Esophagus squamous epithelium (tissue), 5 donors: ENCODE results near the gene B9D1. TPM values are rescaled to one million over a fixed set of nuclear protein-coding genes. Genes with fewer than 3 reads are reported as not detected.
A peak's percentile ranks its signal among the peaks of the same experiment; 100 is the strongest.

Experiments used
- DNase-seq: peaks from one replicate; lab custom pipeline; 2025; lab: John Stamatoyannopoulos, UW
- H3K27ac ChIP-seq, 4 donors: fragments of 200-600 bp; sonication (generic); one replicate each; pipeline ENCODE4 v1.5.1; 2016 to 2019; ENCODE audit warnings: mild to moderate bottlenecking in 1 of 4
- H3K27me3 ChIP-seq, 4 donors: fragments of 200-600 bp; sonication (generic); 1 replicate in 3 of 4; 2 replicates in 1 of 4; pipeline versions ENCODE4 v1.5.1 to v1.6.0; 2017 to 2021; ENCODE audit warnings: antibody characterized with exemption in 1 of 4
- H3K36me3 ChIP-seq, 3 donors: fragments of 200-600 bp; sonication (generic); one replicate each; pipeline ENCODE4 v1.5.1; 2016 to 2019
- H3K4me1 ChIP-seq, 3 donors: fragments of 200-600 bp; sonication (generic); one replicate each; pipeline ENCODE4 v1.5.1; 2017 to 2019
- H3K4me3 ChIP-seq, 4 donors: fragments of 200-600 bp; sonication (generic); 1 replicate in 3 of 4; 2 replicates in 1 of 4; pipeline ENCODE4 v1.5.1; 2016 to 2019; ENCODE audit warnings: mild to moderate bottlenecking in 2 of 4, moderate library complexity in 1 of 4
- H3K9me3 ChIP-seq, 3 donors: fragments of 200-600 bp; sonication (generic); one replicate each; pipeline ENCODE4 v1.5.1; 2016 to 2019
- POLR2A ChIP-seq, 4 donors: fragments of 450-650 bp; IDR thresholded peaks; one replicate each; pipeline ENCODE4 v1.6.1; 2017; ENCODE audit warnings: antibody characterized with exemption in 4 of 4, mild to moderate bottlenecking in 4 of 4, moderate library complexity in 3 of 4
- WGBS, 2 donors: methylation state at CpG; one replicate each; pipeline ENCODE4 v1.1.5; 2018; 5-methylcytosine and 5-hydroxymethylcytosine counted together
- intact Hi-C: fragments of 100-400 bp; cut with DNase I; formaldehyde crosslinking; loops from one replicate; pipeline ENCODE4 v1.15.0; 2022
- total RNA-seq, 4 donors: library from RNA; depleted of rRNA; stranded (reverse); fragments of >200 nt; gene quantifications; one replicate each; pipeline ENCODE4 v1.1.0, GENCODE V29; 2016
- TF ChIP-seq, protein P1 (sequence below), 6 experiments: fragments of 450-650 bp in 4 of 6; fragments of 200-600 bp in 2 of 6; sonication (generic) in 2 of 6; IDR thresholded peaks; one replicate each; pipeline ENCODE4 v1.5.1; 2016 to 2019; ENCODE audit warnings: antibody characterized with exemption in 6 of 6, mild to moderate bottlenecking in 4 of 6, moderate library complexity in 4 of 6
- donor health status: DM: yes; HTN: yes; CAD: no.

Gene B9D1
- total RNA-seq, 4 donors from 2014 or later: 9.2 to 24.5 (median 13.0) TPM

DNA sequence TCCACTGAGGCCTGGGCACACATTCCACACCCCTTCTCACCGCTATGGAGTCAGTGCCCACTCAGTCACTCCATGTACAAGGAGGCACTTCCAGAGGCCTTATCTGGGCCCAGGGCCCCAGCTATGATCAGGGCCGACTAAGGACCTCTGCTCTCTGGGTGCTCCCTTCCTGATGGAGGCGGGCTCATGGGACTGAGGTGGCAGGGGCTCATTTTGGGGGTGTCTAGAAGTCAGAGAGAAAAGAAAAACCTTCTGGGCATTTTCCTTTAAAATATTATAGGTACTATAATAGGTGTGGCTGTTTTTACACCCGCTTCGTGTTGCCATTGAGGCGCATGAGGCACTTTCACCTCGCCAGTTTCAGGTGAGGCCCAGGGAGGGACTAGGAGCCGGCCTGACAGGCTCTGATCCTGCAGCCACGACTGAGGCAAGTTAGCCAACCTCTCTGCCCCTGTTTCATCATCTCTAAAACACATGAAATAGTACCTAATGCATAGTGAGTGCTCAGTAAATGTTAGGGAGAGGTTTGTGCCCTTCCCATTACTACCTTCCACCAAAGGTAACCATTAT lies 14.4 kb downstream of the B9D1 start:
- no peak for DNase-seq
- no peak overlapping the region for H3K4me3 ChIP-seq
- WGBS, 2 donors: 37 to 47% methylated on average over 7 to 8 of the region's 9 CpGs
- TF ChIP-seq, protein P1, sequence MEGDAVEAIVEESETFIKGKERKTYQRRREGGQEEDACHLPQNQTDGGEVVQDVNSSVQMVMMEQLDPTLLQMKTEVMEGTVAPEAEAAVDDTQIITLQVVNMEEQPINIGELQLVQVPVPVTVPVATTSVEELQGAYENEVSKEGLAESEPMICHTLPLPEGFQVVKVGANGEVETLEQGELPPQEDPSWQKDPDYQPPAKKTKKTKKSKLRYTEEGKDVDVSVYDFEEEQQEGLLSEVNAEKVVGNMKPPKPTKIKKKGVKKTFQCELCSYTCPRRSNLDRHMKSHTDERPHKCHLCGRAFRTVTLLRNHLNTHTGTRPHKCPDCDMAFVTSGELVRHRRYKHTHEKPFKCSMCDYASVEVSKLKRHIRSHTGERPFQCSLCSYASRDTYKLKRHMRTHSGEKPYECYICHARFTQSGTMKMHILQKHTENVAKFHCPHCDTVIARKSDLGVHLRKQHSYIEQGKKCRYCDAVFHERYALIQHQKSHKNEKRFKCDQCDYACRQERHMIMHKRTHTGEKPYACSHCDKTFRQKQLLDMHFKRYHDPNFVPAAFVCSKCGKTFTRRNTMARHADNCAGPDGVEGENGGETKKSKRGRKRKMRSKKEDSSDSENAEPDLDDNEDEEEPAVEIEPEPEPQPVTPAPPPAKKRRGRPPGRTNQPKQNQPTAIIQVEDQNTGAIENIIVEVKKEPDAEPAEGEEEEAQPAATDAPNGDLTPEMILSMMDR (IDR thresholded peaks at IDR 0.05): no peak
- TF ChIP-seq POLR2A (IDR thresholded peaks at IDR 0.05): peak in 1 of 4 donors; percentile 26
- peaks cover 28 to 65% (median 30%) of the 10 kb centered on the region in 3 donors for H3K4me1 ChIP-seq
- intact Hi-C loops: no loop called here
- no peaks in the 10 kb centered on the region for H3K9me3 ChIP-seq
- no peaks in the 10 kb centered on the region for H3K36me3 ChIP-seq
- peak overlapping the region; percentile 82 to 93 (median 90) for H3K27ac ChIP-seq
- H3K27me3 ChIP-seq: no peaks in the 10 kb centered on the region

DNA sequence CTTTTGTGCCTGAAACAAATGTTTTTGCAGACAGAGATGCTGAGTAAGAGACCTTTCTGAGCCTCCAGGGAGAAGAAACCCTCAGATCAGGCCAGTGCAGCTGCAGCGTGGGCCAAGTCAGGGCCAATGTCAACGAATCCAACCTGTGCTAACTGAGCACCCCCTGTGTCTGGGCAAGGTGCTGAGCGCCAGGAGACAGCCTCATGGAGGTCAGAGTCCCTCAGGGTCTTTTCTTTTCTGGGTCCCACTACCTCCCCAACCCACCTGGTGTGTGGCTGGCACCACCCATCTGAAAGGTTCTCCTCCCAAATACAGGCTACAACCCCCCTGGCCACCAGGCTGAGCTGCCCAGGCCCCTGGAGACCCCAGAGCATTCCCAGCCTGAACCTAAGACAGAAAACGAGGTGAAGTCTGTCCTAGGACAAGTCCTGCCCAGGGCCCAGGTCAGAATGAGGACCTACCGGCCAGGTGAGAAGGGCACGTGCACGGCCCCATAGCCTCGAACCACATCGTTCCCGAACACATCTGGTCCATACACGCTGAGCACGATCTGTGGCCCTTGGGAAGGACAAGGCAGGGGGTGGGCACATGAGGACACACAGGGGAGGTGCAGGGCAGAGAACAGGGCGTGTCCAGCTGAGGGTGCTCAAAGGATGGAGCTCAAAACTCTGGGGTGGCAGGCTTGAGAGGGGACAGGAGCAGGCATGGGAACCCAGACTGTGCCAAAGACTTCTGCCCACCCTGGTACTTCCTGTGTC lies 15.0 kb downstream of the B9D1 start:
- 73 to 82% methylated on average over 3 to 11 of the region's 13 CpGs for WGBS, 2 donors
- intact Hi-C loops: no loop called here
- Histone ChIP-seq H3K36me3 (no peaks in the 10 kb centered on the region), H3K4me3 (no peak overlapping the region), H3K27me3 (no peaks in the 10 kb centered on the region), H3K4me1 (peaks cover 28 to 72% (median 30%) of the 10 kb centered on the region in 3 donors), H3K27ac (peak overlapping the region; percentile 82 to 93 (median 90)), H3K9me3 (no peaks in the 10 kb centered on the region)
- DNase-seq: no peak
- no peak for TF ChIP-seq POLR2A (IDR thresholded peaks at IDR 0.05)
- TF ChIP-seq, protein P1 (IDR thresholded peaks at IDR 0.05): no peak

DNA sequence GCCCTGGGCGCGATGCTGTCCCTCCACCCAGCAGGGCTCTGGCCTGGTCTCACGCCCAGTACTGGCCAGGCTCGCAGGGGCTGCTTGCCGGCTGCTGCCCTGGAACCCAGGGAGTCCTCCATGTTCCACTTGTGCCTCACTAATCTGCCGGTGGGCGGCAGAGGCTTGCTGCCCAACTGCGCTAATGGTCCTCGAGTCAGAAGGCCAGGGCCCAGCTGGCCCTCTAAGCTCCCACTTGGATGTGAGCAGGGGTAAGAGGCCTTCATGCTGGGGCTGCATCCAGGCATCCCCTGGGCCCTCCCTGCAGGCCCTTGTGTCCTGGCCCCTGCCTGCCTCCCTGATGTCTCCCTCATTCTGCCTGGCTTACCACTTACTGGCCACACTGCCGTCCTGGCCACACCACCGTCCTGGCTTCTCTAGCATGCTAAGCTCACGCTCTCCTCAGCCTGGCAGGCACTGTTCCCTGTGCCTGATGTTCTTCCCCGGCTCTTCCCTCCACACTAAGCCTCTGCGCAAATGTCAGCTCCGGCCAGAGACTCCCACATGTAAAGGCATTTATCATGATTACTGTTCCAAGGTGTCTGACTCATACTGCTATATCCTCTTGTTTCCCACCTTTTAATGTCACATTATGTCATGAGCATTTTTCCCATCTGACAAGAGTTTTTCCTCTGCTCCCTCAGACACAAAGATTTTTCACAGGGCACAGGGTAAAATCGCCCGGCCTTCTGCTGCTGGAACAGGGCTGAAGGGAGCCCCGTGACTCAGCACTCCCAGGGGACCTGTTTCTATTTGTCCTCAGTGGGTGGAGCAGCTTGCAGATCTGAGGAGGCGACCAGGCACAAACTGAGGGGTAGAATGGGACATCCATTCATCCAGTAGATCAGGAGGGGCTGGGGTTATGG lies 15.9 kb downstream of the B9D1 start:
- no peak for DNase-seq
- H3K27ac ChIP-seq: peak overlapping the region; percentile 82 to 93 (median 90)
- H3K4me1 ChIP-seq: peaks cover 30 to 81% (median 36%) of the 10 kb centered on the region in 3 donors
- H3K27me3 ChIP-seq: no peaks in the 10 kb centered on the region
- no peak overlapping the region for H3K4me3 ChIP-seq
- intact Hi-C loops: no loop called here
- TF ChIP-seq POLR2A (IDR thresholded peaks at IDR 0.05): no peak
- TF ChIP-seq, protein P1 (IDR thresholded peaks at IDR 0.05): no peak
- no peaks in the 10 kb centered on the region for H3K36me3 ChIP-seq
- 21 to 34% methylated on average over 10 to 11 of the region's 19 CpGs for WGBS, 2 donors
- H3K9me3 ChIP-seq: no peaks in the 10 kb centered on the region

DNA sequence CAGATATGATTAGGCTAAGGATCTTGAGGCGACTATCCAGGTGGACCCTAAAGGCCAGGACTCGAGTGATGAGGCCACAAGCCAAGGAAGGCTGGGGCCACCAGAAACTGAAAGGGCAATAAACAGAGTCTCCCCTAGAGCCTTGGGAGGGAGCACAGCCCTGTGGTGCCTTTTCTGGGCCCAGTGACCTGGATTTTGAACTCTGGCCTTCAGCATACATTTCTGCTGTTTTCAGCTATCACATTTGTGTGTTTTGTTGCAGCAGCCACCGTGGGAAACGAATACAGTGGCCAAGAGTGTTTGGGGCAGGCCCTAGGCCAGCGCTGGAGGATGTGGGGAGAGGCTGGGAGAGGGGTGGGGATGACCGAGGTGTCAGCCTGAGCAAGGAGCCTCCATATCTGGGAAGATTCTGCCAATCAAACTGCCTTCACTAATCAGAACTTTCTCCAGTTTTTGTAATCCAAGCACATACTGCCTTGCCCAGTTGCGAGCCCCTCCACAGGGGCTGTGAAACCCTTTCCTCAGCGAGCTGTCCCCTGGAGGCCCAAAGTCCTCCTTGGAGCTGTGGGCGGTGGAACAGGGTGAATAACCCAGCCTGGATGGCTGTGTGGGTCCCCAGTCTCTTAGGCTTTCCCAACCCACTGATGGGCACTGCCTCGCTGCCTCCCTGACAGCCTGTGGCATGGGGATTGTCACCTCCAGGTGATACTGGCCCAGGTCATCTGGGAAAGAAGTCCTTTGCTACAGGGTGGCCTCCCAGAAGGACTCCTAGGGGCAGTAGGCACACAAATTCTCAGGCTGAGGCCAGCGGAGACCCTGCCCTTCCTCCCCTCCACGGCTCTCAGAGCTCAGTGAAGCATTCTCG lies 16.8 kb downstream of the B9D1 start:
- Histone ChIP-seq H3K27me3 (no peaks in the 10 kb centered on the region), H3K4me3 (no peak overlapping the region), H3K36me3 (no peaks in the 10 kb centered on the region), H3K4me1 (peaks cover 30 to 87% (median 37%) of the 10 kb centered on the region in 3 donors), H3K9me3 (no peaks in the 10 kb centered on the region), H3K27ac (peak overlapping the region; percentile 82 to 93 (median 90))
- intact Hi-C loops: no loop called here
- DNase-seq: no peak
- no peak for TF ChIP-seq POLR2A (IDR thresholded peaks at IDR 0.05)
- TF ChIP-seq, protein P1 (IDR thresholded peaks at IDR 0.05): no peak
- WGBS, 2 donors: 76 to 87% methylated on average over 6 of the region's 13 CpGs
